Hepatocyte (in vitro differentiated cells): ENCODE measurements around the gene SPATA32. TPM values are rescaled to one million over a fixed set of nuclear protein-coding genes. Genes with fewer than 3 reads are reported as not detected.
A peak's percentile ranks its signal among the peaks of the same experiment; 100 is the strongest.

Experiments
- DNase-seq: peaks from one replicate; pipeline ENCODE4 v3.0.0-alpha.2; 2016; ENCODE audit warnings: low spot score
- H2AFZ ChIP-seq: fragments of 200-600 bp; sonication (generic); 2 replicates; pipeline ENCODE4 v1.6.0; 2016; ENCODE audit warnings: antibody characterized with exemption, mild to moderate bottlenecking
- H3K27ac ChIP-seq: fragments of 200-600 bp; sonication (generic); 2 replicates; pipeline ENCODE4 v1.5.1; 2016; ENCODE audit warnings: mild to moderate bottlenecking
- H3K27me3 ChIP-seq: fragments of 200-600 bp; sonication (generic); 2 replicates; pipeline ENCODE4 v1.6.1; 2016
- H3K36me3 ChIP-seq: fragments of 200-600 bp; sonication (generic); replicated peaks from 2 replicates; pipeline ENCODE4 v1.5.1; 2016; ENCODE audit warnings: low read depth; ENCODE audit not compliant: insufficient read depth
- H3K4me1 ChIP-seq: fragments of 200-600 bp; sonication (generic); 2 replicates; pipeline ENCODE4 v1.5.1; 2016; ENCODE audit warnings: mild to moderate bottlenecking, moderate library complexity; ENCODE audit not compliant: insufficient read depth
- H3K4me2 ChIP-seq: fragments of 200-600 bp; sonication (generic); 2 replicates; pipeline ENCODE4 v1.6.0; 2016
- H3K4me3 ChIP-seq: fragments of 200-600 bp; sonication (generic); 2 replicates; pipeline ENCODE4 v1.5.1; 2016; ENCODE audit warnings: mild to moderate bottlenecking
- H3K79me2 ChIP-seq: fragments of 200-600 bp; sonication (generic); 2 replicates; pipeline ENCODE4 v1.6.0; 2017; ENCODE audit warnings: mild to moderate bottlenecking
- H3K9me2 ChIP-seq: fragments of 200-600 bp; sonication (generic); replicated peaks from 2 replicates; pipeline ENCODE4 v1.6.0; 2017; ENCODE audit warnings: mild to moderate bottlenecking; ENCODE audit not compliant: insufficient read depth
- H3K9me3 ChIP-seq: fragments of 200-600 bp; sonication (generic); 2 replicates; pipeline ENCODE4 v1.5.1; 2016; ENCODE audit warnings: low read depth, mild to moderate bottlenecking
- H4K20me1 ChIP-seq: fragments of 200-600 bp; sonication (generic); 2 replicates; pipeline ENCODE4 v1.6.0; 2016; ENCODE audit warnings: mild to moderate bottlenecking; ENCODE audit not compliant: insufficient read depth, poor library complexity, severe bottlenecking
- CTCF ChIP-seq: fragments of 200-600 bp; sonication (generic); IDR thresholded peaks from 2 replicates; pipeline ENCODE4 v1.5.1; 2016; ENCODE audit warnings: antibody characterized with exemption, mild to moderate bottlenecking; ENCODE audit not compliant: poor library complexity
- EZH2phosphoT487 ChIP-seq: fragments of 200-600 bp; sonication (generic); IDR thresholded peaks from one replicate; pipeline ENCODE4 v1.6.1; 2018; ENCODE audit warnings: antibody characterized with exemption, mild to moderate bottlenecking, low read depth, moderate library complexity; ENCODE audit not compliant: unreplicated experiment, severe bottlenecking
- WGBS: methylation state at CpG from one replicate; pipeline ENCODE4 v1.1.6; 2016; ENCODE audit warnings: low lambda C conversion rate; ENCODE audit errors: missing lambda C conversion rate; 5-methylcytosine and 5-hydroxymethylcytosine counted together
- polyA plus RNA-seq: library from polyadenylated mRNA; unstranded; fragments of >200 nt; fragmentation: Nextera tagmentation; extraction: Ambion mirVana; gene quantifications from 2 replicates; pipeline ENCODE4 v1.2.1, GENCODE V29; 2016
- total RNA-seq: library from RNA; depleted of rRNA; stranded (reverse); fragments of >200 nt; gene quantifications from 2 replicates; pipeline ENCODE4 v1.2.3, GENCODE V29; 2014

SPATA32 gene
- total and polyA plus RNA-seq, 2 experiments from 2014 or later = 0.31 TPM; not detected in 1

GRCh38 chr17:45218895-45219661, 42.8 kb downstream of the SPATA32 start:
- no peaks in the 10 kb centered on the region for H3K9me3 ChIP-seq
- no peak overlapping the region for H3K4me3 ChIP-seq
- H3K4me1 ChIP-seq = peaks cover 4% of the 10 kb centered on the region
- no peaks in the 10 kb centered on the region for H3K36me3 ChIP-seq
- WGBS = 17% methylated on average over 12 of the region's 12 CpGs
- H2AFZ ChIP-seq = no peak overlapping the region
- no peak overlapping the region for H3K4me2 ChIP-seq
- H4K20me1 ChIP-seq = no peaks in the 10 kb centered on the region
- H3K27ac ChIP-seq = no peak overlapping the region
- peaks cover 33% of the 10 kb centered on the region for H3K27me3 ChIP-seq
- TF ChIP-seq CTCF (peak; percentile 89), EZH2phosphoT487 (no peak)
- no peaks in the 10 kb centered on the region for H3K79me2 ChIP-seq
- peak; percentile 86 for DNase-seq
- H3K9me2 ChIP-seq = no peaks in the 10 kb centered on the region

Other genes starting within 250 kb of the SPATA32 start
- gene DCAKD, start 210.5 kb downstream of the SPATA32 start, total RNA-seq = 31.3 and 47.4 TPM in 2 replicates
- 29.9 and 33.3 TPM in 2 replicates for gene DCAKD, start 210.5 kb downstream of the SPATA32 start, polyA plus RNA-seq
- 68.5 and 71.2 TPM in 2 replicates for gene NMT1, start 200.8 kb downstream of the SPATA32 start, total RNA-seq
- 90.1 and 126 TPM in 2 replicates for gene NMT1, start 200.8 kb downstream of the SPATA32 start, polyA plus RNA-seq
- gene PLCD3, start 129.6 kb downstream of the SPATA32 start, total RNA-seq = 49.2 and 69.7 TPM in 2 replicates
- gene PLCD3, start 129.6 kb downstream of the SPATA32 start, polyA plus RNA-seq = 35.7 and 41.8 TPM in 2 replicates
- 8.1 and 8.2 TPM in 2 replicates for gene ACBD4, start 126.4 kb downstream of the SPATA32 start, total RNA-seq
- 11.2 and 13.7 TPM in 2 replicates for gene ACBD4, start 126.4 kb downstream of the SPATA32 start, polyA plus RNA-seq
- 17.1 and 19.2 TPM in 2 replicates for gene HEXIM1, start 113.6 kb downstream of the SPATA32 start, total RNA-seq
- 13.5 and 14.5 TPM in 2 replicates for gene HEXIM1, start 113.6 kb downstream of the SPATA32 start, polyA plus RNA-seq
- 6.7 and 12.2 TPM in 2 replicates for gene HEXIM2, start 100.2 kb downstream of the SPATA32 start, total RNA-seq
- gene HEXIM2, start 100.2 kb downstream of the SPATA32 start, polyA plus RNA-seq = 7.6 and 10.5 TPM in 2 replicates
- gene FMNL1, start 40.2 kb downstream of the SPATA32 start, total RNA-seq = 0.30 and 1.4 TPM in 2 replicates
- gene FMNL1, start 40.2 kb downstream of the SPATA32 start, polyA plus RNA-seq = 1.2 and 2.9 TPM in 2 replicates
- 2.3 and 3.0 TPM in 2 replicates for gene MAP3K14, start 54.9 kb upstream of the SPATA32 start, total RNA-seq
- gene MAP3K14, start 54.9 kb upstream of the SPATA32 start, polyA plus RNA-seq = 3.0 TPM in 2 replicates
- 27.9 and 78.1 TPM in 2 replicates for gene ARHGAP27, start 170.8 kb upstream of the SPATA32 start, total RNA-seq
- gene ARHGAP27, start 170.8 kb upstream of the SPATA32 start, polyA plus RNA-seq = 21.1 and 24.4 TPM in 2 replicates
- gene PLEKHM1, start 228.6 kb upstream of the SPATA32 start, total RNA-seq = 18.4 and 22.0 TPM in 2 replicates
- 18.5 and 23.8 TPM in 2 replicates for gene PLEKHM1, start 228.6 kb upstream of the SPATA32 start, polyA plus RNA-seq